ENCODE data around the gene ANGPT4. TPM values are rescaled to one million over a fixed set of nuclear protein-coding genes. Genes with fewer than 3 reads are reported as not detected.

ANGPT4 gene
- total and polyA plus RNA-seq, 3 experiments from 2014 or later: not detected

GRCh38 chr20:868279-868678 lies 47.9 kb downstream of the ANGPT4 start:
- no peak overlapping the region for H3K4me3 ChIP-seq (ENCODE audit: low read length)
- Mint-ChIP-seq H3K36me3 (no peaks in the 10 kb centered on the region), H3K27me3 (peaks cover 0 to 4% of the 10 kb centered on the region in 2 donors), H3K4me3 (no peak overlapping the region), H3K27ac (no peak overlapping the region), H3K9me3 (peaks cover 0 to 1% (median 0%) of the 10 kb centered on the region in 5 donors), H3K4me1 (no peaks in the 10 kb centered on the region)
- peak in 1 of 5 donors; percentile 11 for DNase-seq
- no peaks in the 10 kb centered on the region for H3K27me3 ChIP-seq (ENCODE audit: insufficient read depth, low read length, poor library complexity, severe bottlenecking)
- POLR2A ChIA-PET: no interaction called here
- H3K4me1 ChIP-seq (ENCODE audit: insufficient read depth, low read length): no peaks in the 10 kb centered on the region
- H3K9me3 ChIP-seq (ENCODE audit: low read length): no peaks in the 10 kb centered on the region
- H3K27ac ChIP-seq (ENCODE audit: low read depth, low read length): no peak overlapping the region
- no peaks in the 10 kb centered on the region for H3K36me3 ChIP-seq (ENCODE audit: insufficient read depth, low read length)
- CTCF ChIA-PET: interaction anchor here (1.3 kb wide), 1 partner anchor 88 kb away, joined by 3 read pairs; no protein-coding TSS in a partner anchor

- no peak overlapping the region for H3K27ac Mint-ChIP-seq
- Histone ChIP-seq H3K4me1 (ENCODE audit: insufficient read depth, low read length) (no peaks in the 10 kb centered on the region), H3K27ac (ENCODE audit: low read depth, low read length) (no peak overlapping the region), H3K36me3 (ENCODE audit: insufficient read depth, low read length) (no peaks in the 10 kb centered on the region), H3K4me3 (ENCODE audit: low read length) (no peak overlapping the region), H3K9me3 (ENCODE audit: low read length) (no peaks in the 10 kb centered on the region), H3K27me3 (ENCODE audit: insufficient read depth, low read length, poor library complexity, severe bottlenecking) (no peaks in the 10 kb centered on the region)
- no peaks in the 10 kb centered on the region for H3K4me1 Mint-ChIP-seq
- H3K27me3 Mint-ChIP-seq: peaks cover 0 to 3% of the 10 kb centered on the region in 2 donors
- ChIA-PET CTCF (interaction anchor here (0.6 kb wide), 1 partner anchor 21 kb away, joined by 3 read pairs; no protein-coding TSS in a partner anchor), POLR2A (no interaction called here)
- no peaks in the 10 kb centered on the region for H3K36me3 Mint-ChIP-seq
- peak in 1 of 5 donors; percentile 3 for DNase-seq
- H3K4me3 Mint-ChIP-seq: no peak overlapping the region
- peaks cover 0 to 1% (median 0%) of the 10 kb centered on the region in 5 donors for H3K9me3 Mint-ChIP-seq
Observed at GRCh38 chr20:865440-865839, 50.7 kb downstream of the ANGPT4 start.

- Mint-ChIP-seq H3K27me3 (no peaks in the 10 kb centered on the region), H3K9me3 (no peaks in the 10 kb centered on the region), H3K4me3 (no peak overlapping the region), H3K27ac (no peak overlapping the region), H3K36me3 (peaks cover 0 to 2% (median 0%) of the 10 kb centered on the region in 3 donors), H3K4me1 (peaks cover 20 to 33% (median 25%) of the 10 kb centered on the region in 3 donors)
- Histone ChIP-seq H3K36me3 (ENCODE audit: insufficient read depth, low read length) (no peaks in the 10 kb centered on the region), H3K4me1 (ENCODE audit: insufficient read depth, low read length) (peaks cover 27% of the 10 kb centered on the region), H3K4me3 (ENCODE audit: low read length) (no peak overlapping the region), H3K27ac (ENCODE audit: low read depth, low read length) (no peak overlapping the region), H3K9me3 (ENCODE audit: low read length) (no peaks in the 10 kb centered on the region), H3K27me3 (ENCODE audit: insufficient read depth, low read length, poor library complexity, severe bottlenecking) (no peaks in the 10 kb centered on the region)
- no peak for DNase-seq
- ChIA-PET POLR2A (no interaction called here), CTCF (no interaction called here)
Observed at GRCh38 chr20:860891-861290, 55.2 kb downstream of the ANGPT4 start.

- CTCF ChIA-PET: interaction anchor here (1.6 kb wide), 1 partner anchor 12 kb away, joined by 3 read pairs; no protein-coding TSS in a partner anchor
- H3K36me3 Mint-ChIP-seq: peaks cover 0 to 2% (median 0%) of the 10 kb centered on the region in 3 donors
- no peaks in the 10 kb centered on the region for H3K9me3 ChIP-seq (ENCODE audit: low read length)
- H3K27me3 Mint-ChIP-seq: no peaks in the 10 kb centered on the region
- POLR2A ChIA-PET: no interaction called here
- H3K27ac ChIP-seq (ENCODE audit: low read depth, low read length): no peak overlapping the region
- H3K36me3 ChIP-seq (ENCODE audit: insufficient read depth, low read length): no peaks in the 10 kb centered on the region
- H3K4me3 ChIP-seq (ENCODE audit: low read length): no peak overlapping the region
- no peak for DNase-seq
- no peaks in the 10 kb centered on the region for H3K27me3 ChIP-seq (ENCODE audit: insufficient read depth, low read length, poor library complexity, severe bottlenecking)
- no peaks in the 10 kb centered on the region for H3K9me3 Mint-ChIP-seq
- H3K4me1 Mint-ChIP-seq: peaks cover 28 to 44% (median 36%) of the 10 kb centered on the region in 3 donors
- peaks cover 38% of the 10 kb centered on the region for H3K4me1 ChIP-seq (ENCODE audit: insufficient read depth, low read length)
- peak overlapping the region in 3 of 8 donors; percentile 23 to 60 (median 43) for H3K27ac Mint-ChIP-seq
- H3K4me3 Mint-ChIP-seq: no peak overlapping the region
Observed at GRCh38 chr20:859751-860231, 56.3 kb downstream of the ANGPT4 start.

GRCh38 chr20:858011-858410 lies 58.1 kb downstream of the ANGPT4 start:
- CTCF ChIA-PET: interaction anchor here (1.1 kb wide), 1 partner anchor 39 kb away, joined by 3 read pairs; no protein-coding TSS in a partner anchor
- H3K36me3 Mint-ChIP-seq: peaks cover under 1 to 8% (median 2%) of the 10 kb centered on the region in 3 donors
- no peaks in the 10 kb centered on the region for H3K27me3 Mint-ChIP-seq
- H3K27ac Mint-ChIP-seq: no peak overlapping the region
- peaks cover 36 to 59% (median 44%) of the 10 kb centered on the region in 3 donors for H3K4me1 Mint-ChIP-seq
- no peaks in the 10 kb centered on the region for H3K9me3 Mint-ChIP-seq
- no peaks in the 10 kb centered on the region for H3K36me3 ChIP-seq (ENCODE audit: insufficient read depth, low read length)
- POLR2A ChIA-PET: no interaction called here
- no peak for DNase-seq
- H3K27me3 ChIP-seq (ENCODE audit: insufficient read depth, low read length, poor library complexity, severe bottlenecking): no peaks in the 10 kb centered on the region
- H3K9me3 ChIP-seq (ENCODE audit: low read length): no peaks in the 10 kb centered on the region
- H3K27ac ChIP-seq (ENCODE audit: low read depth, low read length): no peak overlapping the region
- no peak overlapping the region for H3K4me3 Mint-ChIP-seq
- H3K4me3 ChIP-seq (ENCODE audit: low read length): no peak overlapping the region
- H3K4me1 ChIP-seq (ENCODE audit: insufficient read depth, low read length): peaks cover 40% of the 10 kb centered on the region

- H3K4me1 ChIP-seq (ENCODE audit: insufficient read depth, low read length): peaks cover 40% of the 10 kb centered on the region
- peak overlapping the region in 6 of 7 donors; percentile 46 to 78 (median 57) for H3K4me3 Mint-ChIP-seq
- H3K9me3 ChIP-seq (ENCODE audit: low read length): no peaks in the 10 kb centered on the region
- H3K27me3 Mint-ChIP-seq: no peaks in the 10 kb centered on the region
- H3K4me3 ChIP-seq (ENCODE audit: low read length): peak overlapping the region; percentile 49
- H3K27me3 ChIP-seq (ENCODE audit: insufficient read depth, low read length, poor library complexity, severe bottlenecking): no peaks in the 10 kb centered on the region
- ChIA-PET CTCF (interaction anchor here (1.3 kb wide), 1 partner anchor 38 kb away, joined by 3 read pairs; no protein-coding TSS in a partner anchor), POLR2A (no interaction called here)
- DNase-seq: peak; percentile 26 to 60 (median 57)
- H3K36me3 Mint-ChIP-seq: peaks cover 6 to 9% (median 8%) of the 10 kb centered on the region in 3 donors
- no peaks in the 10 kb centered on the region for H3K9me3 Mint-ChIP-seq
- H3K27ac ChIP-seq (ENCODE audit: low read depth, low read length): no peak overlapping the region
- H3K4me1 Mint-ChIP-seq: peaks cover 41 to 69% (median 58%) of the 10 kb centered on the region in 3 donors
- H3K27ac Mint-ChIP-seq: peak overlapping the region; percentile 1 to 94 (median 72)
- no peaks in the 10 kb centered on the region for H3K36me3 ChIP-seq (ENCODE audit: insufficient read depth, low read length)
Observed at GRCh38 chr20:856361-856775, 59.8 kb downstream of the ANGPT4 start.

GRCh38 chr20:855466-856360 lies 60.4 kb downstream of the ANGPT4 start:
- Histone ChIP-seq H3K27me3 (ENCODE audit: insufficient read depth, low read length, poor library complexity, severe bottlenecking) (no peaks in the 10 kb centered on the region), H3K36me3 (ENCODE audit: insufficient read depth, low read length) (no peaks in the 10 kb centered on the region), H3K9me3 (ENCODE audit: low read length) (no peaks in the 10 kb centered on the region), H3K27ac (ENCODE audit: low read depth, low read length) (no peak overlapping the region), H3K4me3 (ENCODE audit: low read length) (peak overlapping the region; percentile 49), H3K4me1 (ENCODE audit: insufficient read depth, low read length) (peaks cover 40% of the 10 kb centered on the region)
- H3K27ac Mint-ChIP-seq: peak overlapping the region in 7 of 8 donors; percentile 33 to 86 (median 71)
- ChIA-PET CTCF (no interaction called here), POLR2A (no interaction called here)
- H3K4me1 Mint-ChIP-seq: peaks cover 45 to 76% (median 65%) of the 10 kb centered on the region in 3 donors
- H3K9me3 Mint-ChIP-seq: no peaks in the 10 kb centered on the region
- H3K4me3 Mint-ChIP-seq: peak overlapping the region in 4 of 7 donors; percentile 46 to 65 (median 57)
- H3K36me3 Mint-ChIP-seq: peaks cover 7 to 11% (median 10%) of the 10 kb centered on the region in 3 donors
- DNase-seq: peak in 1 of 5 donors; percentile 14
- H3K27me3 Mint-ChIP-seq: no peaks in the 10 kb centered on the region

GRCh38 chr20:854601-855000 lies 61.5 kb downstream of the ANGPT4 start:
- H3K4me3 Mint-ChIP-seq: no peak overlapping the region
- Histone ChIP-seq H3K27ac (ENCODE audit: low read depth, low read length) (no peak overlapping the region), H3K4me3 (ENCODE audit: low read length) (no peak overlapping the region), H3K36me3 (ENCODE audit: insufficient read depth, low read length) (no peaks in the 10 kb centered on the region), H3K9me3 (ENCODE audit: low read length) (no peaks in the 10 kb centered on the region), H3K27me3 (ENCODE audit: insufficient read depth, low read length, poor library complexity, severe bottlenecking) (no peaks in the 10 kb centered on the region), H3K4me1 (ENCODE audit: insufficient read depth, low read length) (peaks cover 34% of the 10 kb centered on the region)
- no peaks in the 10 kb centered on the region for H3K9me3 Mint-ChIP-seq
- peak overlapping the region in 5 of 8 donors; percentile 23 to 74 (median 58) for H3K27ac Mint-ChIP-seq
- H3K36me3 Mint-ChIP-seq: peaks cover 11 to 15% (median 13%) of the 10 kb centered on the region in 3 donors
- ChIA-PET CTCF (no interaction called here), POLR2A (no interaction called here)
- DNase-seq: no peak
- peaks cover 49 to 75% (median 65%) of the 10 kb centered on the region in 3 donors for H3K4me1 Mint-ChIP-seq
- no peaks in the 10 kb centered on the region for H3K27me3 Mint-ChIP-seq
